ENCODE measurements around the gene FBXL15. TPM values are rescaled to one million over a fixed set of nuclear protein-coding genes. Genes with fewer than 3 reads are reported as not detected.

FBXL15 gene
- total and polyA plus RNA-seq, 9 of the 15 experiments (the other 6 are each of a cell fraction or from before 2014, with no cell fraction given): 0.08 to 25.9 (median 3.5) TPM

GRCh38 chr10:102394079-102394800 is 26.4 kb upstream of the FBXL15 start (continued):
- no peak for TF ChIP-seq ZNF318 (IDR thresholded peaks at IDR 0.05; ENCODE audit: borderline replicate concordance in 1 of 2, low read depth in 1 of 2)
- no peak for TF ChIP-seq RERE (CRISPR knock-in tag; IDR thresholded peaks at IDR 0.05; ENCODE audit: borderline replicate concordance)
- no peak for TF ChIP-seq SMAD3 (CRISPR knock-in tag; conservative IDR thresholded peaks at IDR 0.05)
- no peak for TF ChIP-seq MTF1 (CRISPR knock-in tag; IDR thresholded peaks at IDR 0.05; ENCODE audit: borderline replicate concordance)
- no peak for TF ChIP-seq KAT8 (IDR thresholded peaks at IDR 0.05; ENCODE audit: low read depth)
- peak; percentile 89 for TF ChIP-seq POLR2G (IDR thresholded peaks at IDR 0.05; ENCODE audit: low read depth, low read length)
- peak; percentile 42; the same call in 1 of the 2 replicates for TF ChIP-seq ETS1 (conservative IDR thresholded peaks at IDR 0.05; ENCODE audit: control insufficient read depth, low read depth, low read length)
- TF ChIP-seq KLF1 (tag; IDR thresholded peaks at IDR 0.05): no peak
- no peak for TF ChIP-seq ZFX (CRISPR knock-in tag; IDR thresholded peaks at IDR 0.05)
- TF ChIP-seq CAMTA2 (CRISPR knock-in tag; conservative IDR thresholded peaks at IDR 0.05): no peak
